B cell (primary cell): ENCODE data around the gene TUBGCP2. TPM values are rescaled to one million over a fixed set of nuclear protein-coding genes. Genes with fewer than 3 reads are reported as not detected.

Experiments
- ATAC-seq: fragments of 200-7000 bp; cut with Tn5 transposase; one replicate; pipeline ENCODE4 v1.10.0; 2021; ENCODE audit warnings: low read depth, mild to moderate bottlenecking, moderate number of reproducible peaks, moderate library complexity
- CTCF ChIA-PET: fragments of 350-600 bp; sonication (Branson Sonifier 250); formaldehyde crosslinking; loops from one replicate; lab custom pipeline; 2021; ENCODE audit warnings: antibody characterized with exemption, inconsistent platforms; lab: Charles Lee
- POLR2A ChIA-PET: fragments of 350-600 bp; sonication (Branson Sonifier 250); formaldehyde crosslinking; loops from one replicate; lab custom pipeline; 2021; ENCODE audit warnings: antibody characterized with exemption; lab: Charles Lee
- DNase-seq: peaks from one replicate; pipeline ENCODE4 v3.0.0; 2013
- H2AFZ ChIP-seq: 2 replicates; pipeline ENCODE4 v1.6.1; 2012; ENCODE audit warnings: mild to moderate bottlenecking, low read depth, low read length; ENCODE audit not compliant: insufficient read depth, poor library complexity, severe bottlenecking
- H3K27ac ChIP-seq, 2 donors: 1 replicate in 1 of 2; 2 replicates in 1 of 2; pipeline ENCODE4 v1.5.1; 2012 to 2013; ENCODE audit warnings: low read length in 2 of 2, mild to moderate bottlenecking in 2 of 2, moderate library complexity in 1 of 2
- H3K27me3 ChIP-seq, 4 experiments: fragments of 200-600 bp in 1 of 4; sonication (generic) in 1 of 4; replicated peaks in 1 of 4; 1 replicate in 2 of 4; 2 replicates in 2 of 4; pipeline versions ENCODE4 v1.6.1 to v1.7.0; 2013 to 2016; ENCODE audit warnings: low read length in 3 of 4, mild to moderate bottlenecking in 2 of 4, mixed read lengths in 1 of 4, moderate library complexity in 1 of 4; ENCODE audit not compliant: insufficient read depth in 4 of 4, control insufficient read depth in 3 of 4; ENCODE audit errors: control extremely low read depth in 1 of 4
- H3K36me3 ChIP-seq, 2 experiments: replicated peaks in 1 of 2; 1 replicate in 1 of 2; 2 replicates in 1 of 2; pipeline versions ENCODE4 v1.6.1 to v1.7.1; 2013; ENCODE audit warnings: low read length in 1 of 2; ENCODE audit not compliant: insufficient read depth in 2 of 2, control insufficient read depth in 1 of 2; ENCODE audit errors: control extremely low read depth in 1 of 2, extremely low read depth in 1 of 2
- H3K4me1 ChIP-seq, 2 donors: fragments of 200-600 bp in 1 of 2; sonication (generic) in 1 of 2; 1 replicate in 1 of 2; 2 replicates in 1 of 2; pipeline versions ENCODE4 v1.5.1 to v1.6.1; 2013 to 2017; ENCODE audit warnings: low read length in 2 of 2; ENCODE audit not compliant: control insufficient read depth in 2 of 2, insufficient read depth in 2 of 2
- H3K4me2 ChIP-seq: replicated peaks from 2 replicates; pipeline ENCODE3; 2012; ENCODE audit warnings: mild to moderate bottlenecking, low read depth, low read length; ENCODE audit not compliant: poor library complexity, severe bottlenecking
- H3K4me3 ChIP-seq, 5 experiments: fragments of 200-600 bp in 1 of 5; sonication (generic) in 1 of 5; 1 replicate in 3 of 5; 2 replicates in 2 of 5; pipeline versions ENCODE4 v1.5.1 to v1.7.0; 2011 to 2016; ENCODE audit warnings: low read length in 4 of 5, mild to moderate bottlenecking in 4 of 5, low read depth in 2 of 5, control low read depth in 1 of 5, moderate library complexity in 1 of 5; ENCODE audit not compliant: insufficient read depth in 1 of 5; ENCODE audit errors: control extremely low read depth in 1 of 5, extremely low read depth in 1 of 5
- H3K79me2 ChIP-seq: fragments of 200-600 bp; sonication (generic); one replicate; pipeline ENCODE4 v1.6.0; 2016; ENCODE audit warnings: low read length; ENCODE audit not compliant: control insufficient read depth, insufficient read depth
- H3K9ac ChIP-seq: fragments of 200-600 bp; sonication (generic); 2 replicates; pipeline ENCODE4 v1.6.1; 2017; ENCODE audit warnings: mild to moderate bottlenecking, low read length, moderate library complexity
- H3K9me3 ChIP-seq, 3 donors: one replicate each; pipeline versions ENCODE4 v1.6.1 to v1.7.1; 2013; ENCODE audit warnings: low read length in 2 of 3; ENCODE audit not compliant: control insufficient read depth in 2 of 3, insufficient read depth in 1 of 3; ENCODE audit errors: control extremely low read depth in 1 of 3
- H4K20me1 ChIP-seq: 2 replicates; pipeline ENCODE4 v1.6.0; 2012; ENCODE audit warnings: mild to moderate bottlenecking, low read length; ENCODE audit not compliant: insufficient read depth, control insufficient read depth, poor library complexity, severe bottlenecking
- H3K27ac Mint-ChIP-seq: one replicate; pipeline ENCODE4 v1.8.0; 2021; ENCODE audit warnings: mixed read lengths
- H3K27me3 Mint-ChIP-seq: one replicate; pipeline ENCODE4 v1.8.0; 2021; ENCODE audit warnings: mixed read lengths
- H3K4me1 Mint-ChIP-seq: one replicate; pipeline ENCODE4 v1.8.0; 2021; ENCODE audit warnings: mixed read lengths
- H3K4me3 Mint-ChIP-seq: one replicate; pipeline ENCODE4 v1.8.0; 2021; ENCODE audit warnings: mixed read lengths
- H3K9me3 Mint-ChIP-seq: one replicate; pipeline ENCODE4 v1.8.0; 2022; ENCODE audit warnings: mixed read lengths; ENCODE audit not compliant: insufficient read depth
- CTCF ChIP-seq: fragments of 200-600 bp; IDR thresholded peaks from one replicate; pipeline ENCODE4 v1.8.0; 2022; ENCODE audit warnings: antibody characterized with exemption, mild to moderate bottlenecking
- EZH2 ChIP-seq: IDR thresholded peaks from 2 replicates; pipeline ENCODE4 v1.6.1; 2012; ENCODE audit warnings: borderline replicate concordance, low read depth, mild to moderate bottlenecking, moderate library complexity, low read length; ENCODE audit not compliant: insufficient read depth, poor library complexity, severe bottlenecking
- WGBS: methylation state at CpG from one replicate; pipeline ENCODE4 v1.1.5; 2013; ENCODE audit warnings: missing lambda C conversion rate; ENCODE audit not compliant: insufficient coverage; 5-methylcytosine and 5-hydroxymethylcytosine counted together
- intact Hi-C: fragments of 100-400 bp; cut with micrococcal nuclease; formaldehyde crosslinking; loops from one replicate; pipeline ENCODE4 v1.10.0; 2022
- polyA plus RNA-seq: library from polyadenylated mRNA; depleted of rRNA; stranded (reverse); fragments of >200 nt; gene quantifications from 2 replicates; pipeline ENCODE4 v1.2.3, GENCODE V29; 2012
- total RNA-seq, 2 donors: library from RNA; stranded (reverse); fragments of 120-200 nt in 1 of 2; gene quantifications; 1 replicate in 1 of 2; 2 replicates in 1 of 2; pipeline versions ENCODE4 v1.2.3 to v1.2.4, GENCODE V29; 2013 to 2022

TUBGCP2 gene
- total and polyA plus RNA-seq, 2 donors (not counting 1 experiment from before 2014, with no cell fraction given) = 50.3 to 90.3 TPM

GRCh38 chr10:133283931-133284330, 24.7 kb downstream of the TUBGCP2 start:
- WGBS = 97% methylated on average over 23 of the region's 24 CpGs

GRCh38 chr10:133282846-133283390, 25.8 kb downstream of the TUBGCP2 start:
- TF ChIP-seq EZH2 (no peak), CTCF (no peak)
- H3K27me3 Mint-ChIP-seq = no peaks in the 10 kb centered on the region
- intact Hi-C loops = no loop called here
- ChIA-PET POLR2A (no interaction called here), CTCF (no interaction called here)
- DNase-seq (no peak), ATAC-seq (no peak)
- no peak overlapping the region for H3K4me3 Mint-ChIP-seq
- Histone ChIP-seq H3K4me2 (no peak overlapping the region), H3K4me1 (peaks cover 21 to 26% of the 10 kb centered on the region in 2 donors), H3K9me3 (no peaks in the 10 kb centered on the region), H3K79me2 (no peaks in the 10 kb centered on the region), H3K36me3 (peaks cover 0 to 57% of the 10 kb centered on the region in 2 experiments), H3K9ac (no peak overlapping the region), H3K27ac (no peak overlapping the region), H4K20me1 (peaks cover 7% of the 10 kb centered on the region), H3K4me3 (no peak overlapping the region), H2AFZ (no peak overlapping the region), H3K27me3 (no peaks in the 10 kb centered on the region)
- no peaks in the 10 kb centered on the region for H3K9me3 Mint-ChIP-seq
- peaks cover 20% of the 10 kb centered on the region for H3K4me1 Mint-ChIP-seq
- WGBS = 95% methylated on average over 24 of the region's 24 CpGs
- no peak overlapping the region for H3K27ac Mint-ChIP-seq

More at GRCh38 chr10:133283931-133284330, 24.7 kb downstream of the TUBGCP2 start:
- H3K4me3 Mint-ChIP-seq = no peak overlapping the region
- no peaks in the 10 kb centered on the region for H3K9me3 Mint-ChIP-seq
- no peak overlapping the region for H3K9ac ChIP-seq
- no peak overlapping the region for H3K27ac ChIP-seq
- H4K20me1 ChIP-seq = peaks cover 4% of the 10 kb centered on the region
- no peak overlapping the region for H3K27ac Mint-ChIP-seq
- CTCF ChIA-PET = no interaction called here
- H3K4me1 Mint-ChIP-seq = peaks cover 10% of the 10 kb centered on the region
- H3K4me3 ChIP-seq = no peak overlapping the region
- peaks cover 0 to 65% of the 10 kb centered on the region in 2 experiments for H3K36me3 ChIP-seq
- no peak overlapping the region for H3K4me2 ChIP-seq
- ATAC-seq (no peak), DNase-seq (no peak)
- no peak overlapping the region for H2AFZ ChIP-seq
- no peaks in the 10 kb centered on the region for H3K79me2 ChIP-seq
- H3K27me3 ChIP-seq = no peaks in the 10 kb centered on the region
- intact Hi-C loops = no loop called here
- H3K9me3 ChIP-seq = no peaks in the 10 kb centered on the region
- no peak for TF ChIP-seq EZH2
- no peak for TF ChIP-seq CTCF
- H3K4me1 ChIP-seq = peaks cover 10 to 16% of the 10 kb centered on the region in 2 donors
- POLR2A ChIA-PET = no interaction called here
- H3K27me3 Mint-ChIP-seq = no peaks in the 10 kb centered on the region
